HL-60/S4 treated with retinoic acid at 250 ng/mL for 4 days and 3 days (cell line): ENCODE results near the gene SPCS1.

ENCODE experiments used
- in situ Hi-C: fragments of 300-500 bp; cut with MboI; formaldehyde crosslinking; loops from 2 replicates; pipeline ENCODE4 v1.7.0; 2022; ENCODE audit warnings: low sequenced_read_pairs

The SPCS1 gene

DNA sequence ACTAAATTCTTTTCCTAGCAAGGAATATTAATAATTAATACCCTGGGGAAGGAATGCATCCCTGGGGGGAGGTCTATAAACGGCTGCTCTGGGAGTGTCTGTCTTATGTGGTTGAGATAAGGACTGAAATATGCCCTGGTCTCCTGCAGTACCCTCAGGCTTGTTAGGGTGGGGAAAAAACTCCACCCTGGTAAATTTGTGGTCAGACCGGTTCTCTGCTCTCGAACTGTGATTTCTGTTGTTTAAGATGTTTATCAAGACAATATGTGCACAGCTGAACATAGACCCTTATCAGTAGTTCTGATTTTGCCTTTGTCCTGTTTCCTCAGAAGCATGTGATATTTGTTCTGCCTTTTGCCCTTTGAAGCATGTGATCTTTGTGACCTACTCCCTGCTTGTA, 22.8 kb downstream of the SPCS1 start:
- in situ Hi-C loops: loop anchor here (25.0 kb wide), 1 partner anchor 334 kb away; no protein-coding TSS in a partner anchor

DNA sequence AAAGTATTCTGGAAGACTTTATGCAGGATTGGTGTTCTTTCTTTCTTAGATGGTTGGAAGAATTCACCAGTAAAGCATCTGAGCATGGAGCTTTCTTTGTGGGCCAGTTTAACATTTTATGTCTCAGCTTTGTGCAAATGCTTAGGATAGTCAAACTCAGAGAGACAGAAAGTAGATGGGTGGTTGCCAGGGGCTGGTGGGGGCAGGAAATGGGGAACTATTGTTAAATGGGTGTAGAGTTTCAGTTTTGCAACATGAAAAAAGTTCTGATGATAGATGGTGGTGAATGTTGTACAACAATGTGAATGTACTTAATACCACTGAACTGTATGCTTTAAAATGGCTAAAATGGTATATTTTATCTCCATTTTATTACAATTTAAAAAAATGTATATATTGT, 24.8 kb downstream of the SPCS1 start:
- in situ Hi-C loops: loop anchor here (25.0 kb wide), 1 partner anchor 332 kb away; no protein-coding TSS in a partner anchor

DNA sequence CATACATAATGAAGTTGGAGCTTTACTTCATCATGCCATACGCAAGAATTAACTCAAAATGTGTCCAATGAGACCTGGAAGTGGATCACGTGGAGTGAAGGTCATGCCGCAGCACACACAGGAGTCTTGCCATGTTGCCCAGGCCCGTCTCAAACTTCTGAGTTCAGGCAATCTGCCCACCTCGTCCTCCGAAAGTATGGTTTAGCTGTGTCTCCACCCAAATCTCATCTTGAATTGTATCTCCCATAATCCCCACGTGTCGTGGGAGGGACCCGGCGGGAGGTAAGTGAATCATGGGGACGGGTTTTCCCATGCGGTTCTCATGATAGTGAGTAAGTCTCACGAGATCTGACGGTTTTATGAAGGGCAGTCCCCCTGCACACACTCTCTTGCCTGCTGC, 25.7 kb downstream of the SPCS1 start:
- in situ Hi-C loops: loop anchor here (25.0 kb wide), 1 partner anchor 331 kb away; no protein-coding TSS in a partner anchor

DNA sequence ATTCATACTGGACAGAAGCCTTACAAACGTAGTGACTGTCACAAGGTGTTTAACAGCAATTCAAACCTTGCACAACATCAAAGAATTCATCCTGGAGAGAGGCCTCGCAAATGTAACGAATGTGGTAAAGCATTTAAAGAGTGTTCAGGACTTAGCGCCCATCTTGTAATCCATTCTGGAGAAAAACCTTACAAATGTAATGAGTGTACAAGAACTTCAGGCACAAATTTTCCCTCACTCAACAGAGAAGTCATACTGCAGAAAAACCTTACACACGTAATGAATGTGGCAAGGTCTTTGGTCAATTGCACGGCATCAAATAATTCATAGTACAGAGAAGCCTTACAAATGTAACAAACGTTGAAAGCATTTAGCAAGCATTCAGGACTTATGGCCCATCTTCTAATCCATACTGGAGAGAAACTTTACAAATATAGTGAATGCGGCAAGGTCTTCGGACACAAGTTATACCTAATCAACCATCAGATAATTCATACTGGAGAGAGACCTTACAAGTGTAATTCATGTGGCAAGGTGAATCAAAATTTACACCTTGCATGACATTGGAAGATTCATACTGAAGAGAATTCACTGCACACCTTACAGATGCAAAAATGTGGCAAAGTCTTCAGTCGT, 27.5 kb downstream of the SPCS1 start:
- in situ Hi-C loops: loop anchor here (25.0 kb wide), 1 partner anchor 329 kb away; no protein-coding TSS in a partner anchor

DNA sequence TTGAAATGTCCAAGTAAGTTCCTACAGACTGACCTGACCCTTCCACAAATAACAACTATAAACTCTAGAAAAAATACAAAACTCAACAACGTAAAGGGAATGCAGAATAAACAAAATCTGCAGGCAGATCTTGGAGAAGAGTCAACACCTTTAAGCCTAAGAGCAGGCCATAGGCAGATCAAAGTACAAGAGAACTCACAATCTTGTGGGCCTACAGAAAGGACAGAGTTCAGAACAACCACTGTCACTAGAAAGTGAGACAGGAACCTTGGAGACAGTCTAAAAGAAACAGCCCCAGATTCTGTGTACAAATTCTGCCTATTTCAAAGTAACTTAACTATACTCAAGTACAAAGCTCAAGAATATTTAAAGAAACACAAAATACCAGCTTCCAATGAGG, 33.8 kb downstream of the SPCS1 start:
- in situ Hi-C loops: loop anchor here (25.0 kb wide), 1 partner anchor 323 kb away; no protein-coding TSS in a partner anchor

DNA sequence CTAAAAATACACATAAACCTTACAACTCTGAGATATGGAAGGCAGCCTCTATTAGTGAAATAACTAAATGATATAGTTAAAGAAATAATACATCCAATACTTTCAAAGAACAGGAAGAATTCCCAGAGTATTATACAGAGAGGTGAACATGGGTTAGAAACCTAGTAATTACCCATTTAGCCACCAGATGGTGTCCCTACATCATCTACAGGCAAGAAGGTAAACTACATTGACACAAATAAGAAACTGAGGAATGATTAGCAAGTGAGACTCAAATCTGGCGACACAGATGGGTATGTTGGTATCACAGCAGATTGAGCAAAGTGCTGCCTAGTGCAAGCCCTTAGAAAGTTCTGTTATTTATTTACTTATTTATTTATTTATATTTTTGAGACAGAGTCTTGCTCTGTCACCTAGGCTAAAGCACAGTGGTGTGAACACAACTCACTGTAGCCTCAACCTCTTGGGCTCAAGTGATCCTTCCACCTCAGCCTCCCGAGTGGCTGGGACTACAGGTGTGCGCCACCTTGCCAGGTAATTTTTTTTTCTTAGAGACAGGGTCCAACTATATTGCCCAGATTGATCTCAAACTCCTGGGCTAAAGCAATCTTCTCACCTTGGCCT, 36.6 kb downstream of the SPCS1 start:
- in situ Hi-C loops: loop anchor here (25.0 kb wide), 1 partner anchor 320 kb away; no protein-coding TSS in a partner anchor

DNA sequence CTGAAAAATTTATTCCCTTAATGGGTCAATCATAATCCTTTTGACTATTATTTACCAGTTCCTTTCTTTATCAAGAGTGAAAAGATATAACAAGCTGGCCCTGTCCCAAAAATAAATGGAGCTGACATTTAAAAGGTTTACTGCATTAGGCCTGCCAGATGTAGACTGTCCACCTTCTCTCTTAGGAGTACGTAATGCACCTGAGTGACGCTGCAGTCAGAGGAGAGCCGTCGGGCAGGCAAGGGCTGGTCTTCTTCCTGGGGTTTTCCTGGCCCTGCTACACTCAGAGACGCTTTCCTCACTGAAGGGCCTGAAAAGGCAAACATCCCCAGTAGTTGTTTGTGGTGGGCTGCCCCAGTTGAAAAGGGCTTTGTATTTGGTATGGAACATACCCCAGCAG, 37.2 kb downstream of the SPCS1 start:
- in situ Hi-C loops: loop anchor here (25.0 kb wide), 1 partner anchor 319 kb away; no protein-coding TSS in a partner anchor

DNA sequence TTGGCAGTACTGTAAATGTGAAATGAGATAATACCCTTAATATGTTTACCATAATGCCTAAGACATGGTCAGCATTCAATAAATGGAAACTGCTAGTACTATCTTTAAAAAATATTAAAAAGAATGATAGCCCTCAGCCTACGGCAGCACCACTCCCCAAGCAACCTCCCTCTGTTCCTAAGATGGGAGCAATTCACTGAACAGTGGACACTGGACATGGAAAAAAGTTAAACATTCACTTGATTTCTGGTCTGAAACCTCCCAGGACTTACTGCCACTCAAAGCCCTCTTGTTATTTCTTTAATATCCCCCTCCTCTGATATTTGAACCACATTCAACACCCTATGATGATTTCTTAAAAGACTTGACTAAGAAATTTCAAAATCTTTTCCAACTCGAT, 37.8 kb downstream of the SPCS1 start:
- in situ Hi-C loops: loop anchor here (25.0 kb wide), 1 partner anchor 319 kb away; no protein-coding TSS in a partner anchor

DNA sequence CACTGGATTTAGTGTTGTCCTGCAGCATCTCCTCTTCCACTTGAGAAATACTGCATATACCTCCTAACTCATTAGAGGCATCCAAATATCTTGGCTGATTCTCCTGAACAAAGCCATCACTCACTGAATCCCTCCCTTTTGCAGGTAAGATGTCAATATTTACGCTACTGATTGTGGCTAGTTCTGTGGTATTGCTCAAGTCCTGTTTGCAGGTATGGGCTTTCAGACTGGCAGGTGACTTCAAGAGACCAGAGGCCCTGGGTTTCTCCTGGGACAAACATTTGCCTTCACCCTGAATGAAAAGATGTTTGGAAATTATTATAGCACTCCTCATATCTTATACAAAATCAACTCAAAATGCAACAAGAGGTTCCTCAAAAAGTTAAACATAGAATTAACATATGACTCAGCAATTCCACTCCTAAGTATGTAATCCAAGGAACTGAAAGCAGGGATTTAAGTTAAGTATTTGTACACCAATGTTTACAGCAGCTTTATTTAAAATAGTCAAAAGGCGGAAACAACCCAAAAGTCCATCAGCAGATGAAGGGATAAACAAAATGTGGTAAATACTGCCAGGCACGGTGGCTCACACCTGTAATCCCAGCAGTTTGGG, 46.2 kb downstream of the SPCS1 start:
- in situ Hi-C loops: no loop called here

DNA sequence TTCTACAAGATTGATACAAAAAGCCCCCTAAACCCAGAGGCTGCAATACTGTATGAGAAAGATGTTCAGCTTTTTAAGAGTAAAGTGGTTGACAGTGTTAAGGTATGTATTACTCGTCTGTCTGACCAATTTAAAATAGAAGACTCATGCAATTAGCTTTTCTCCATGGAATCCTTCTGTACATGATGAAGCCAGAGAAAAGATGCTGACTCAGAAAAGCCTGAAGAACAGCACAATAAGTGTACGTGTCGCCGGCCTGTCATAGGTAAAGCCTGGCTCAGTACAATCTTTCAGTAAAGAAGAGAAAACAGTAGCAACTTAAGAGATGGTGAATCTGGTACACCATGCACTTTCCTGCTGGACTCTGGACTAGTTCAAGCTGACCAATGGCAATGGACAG, 48.5 kb downstream of the SPCS1 start:
- in situ Hi-C loops: no loop called here

DNA sequence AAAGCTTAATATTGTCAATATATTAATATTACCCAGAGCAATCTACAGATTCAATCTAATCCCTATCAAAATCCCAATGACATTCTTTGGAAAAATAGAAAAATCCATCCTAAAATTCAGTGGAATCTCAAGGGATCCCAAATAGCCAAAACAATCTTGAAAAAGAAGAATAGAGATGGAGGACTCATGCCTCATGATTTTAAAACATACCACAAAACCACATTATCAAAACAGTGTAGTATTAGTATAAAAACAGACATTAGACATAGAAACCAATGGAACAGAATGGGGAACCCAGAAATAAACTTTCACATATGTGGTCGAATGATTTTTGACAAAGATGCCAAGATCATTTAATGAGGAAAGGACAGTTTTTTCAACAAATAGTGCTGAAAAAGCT, 50.2 kb downstream of the SPCS1 start:
- in situ Hi-C loops: no loop called here
